ENCODE results near the gene RLF. TPM values are rescaled to one million over a fixed set of nuclear protein-coding genes. Genes with fewer than 3 reads are reported as not detected.

The RLF gene
- total RNA-seq, 1 experiment from 2014 or later, result 19.6 TPM

DNA sequence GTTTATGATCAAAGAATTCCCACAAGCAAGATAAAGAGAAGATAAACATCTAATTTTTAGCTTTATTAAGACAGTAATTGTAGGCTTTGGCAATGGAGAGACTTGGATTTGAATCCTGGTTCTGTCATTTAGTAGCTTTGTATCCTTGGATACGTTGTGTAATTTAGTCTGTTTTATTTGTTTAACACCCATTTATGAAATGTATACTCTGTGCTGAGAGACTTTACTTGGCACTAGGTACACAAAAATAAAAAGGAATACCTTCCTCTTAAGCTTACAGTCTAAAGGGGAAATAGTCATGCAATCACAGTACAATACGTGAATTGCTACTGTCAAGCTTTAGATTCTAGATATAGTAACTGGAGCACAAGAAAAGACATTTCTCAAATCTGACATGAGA lies 120.7 kb downstream of the RLF start:
- Histone ChIP-seq H3K4me1 (replicated peaks) (no peaks in the 10 kb centered on the region), H3K27me3 (replicated peaks) (no peaks in the 10 kb centered on the region), H3K4me3 (no peak overlapping the region), H3K27ac (no peak overlapping the region), H3K36me3 (peaks cover 59% of the 10 kb centered on the region), H3K9me3 (replicated peaks) (no peaks in the 10 kb centered on the region)
- DNase-seq (ENCODE audit: low read depth in 1 of 2, low spot score in 2 of 2), result no peak

Other genes with a start within 250 kb of the RLF start
- 12.1 and 13.8 TPM in 2 replicates for gene MFSD2A, start 206.2 kb upstream of the RLF start, total RNA-seq (2014; rRNA removed; shearing (Covaris generic))
- 331 and 642 TPM in 2 replicates for gene CAP1, start 120.7 kb upstream of the RLF start, total RNA-seq (2014; rRNA removed; shearing (Covaris generic))
- 85.2 and 109 TPM in 2 replicates for gene PPT1, start 64.1 kb upstream of the RLF start, total RNA-seq (2014; rRNA removed; shearing (Covaris generic))
- gene TMCO2, start 86.5 kb downstream of the RLF start, total RNA-seq (2014; rRNA removed; shearing (Covaris generic)), result not detected in 2 replicates
- 91.8 and 112 TPM in 2 replicates for gene ZMPSTE24, start 96.8 kb downstream of the RLF start, total RNA-seq (2014; rRNA removed; shearing (Covaris generic))
- 0.06 and 0.39 TPM in 2 replicates for gene COL9A2, start 155.9 kb downstream of the RLF start, total RNA-seq (2014; rRNA removed; shearing (Covaris generic))
- 31.9 and 37.1 TPM in 2 replicates for gene SMAP2, start 212.3 kb downstream of the RLF start, total RNA-seq (2014; rRNA removed; shearing (Covaris generic))

All from SJSA1 (cell line).